ENCODE data around the gene TEX55.

- TF ChIP-seq CTCF (IDR thresholded peaks at IDR 0.05) (no peak), JUND (IDR thresholded peaks at IDR 0.05) (no peak), RFX5 (IDR thresholded peaks at IDR 0.05; ENCODE audit: low read length) (no peak), RXRA (IDR thresholded peaks at IDR 0.05; ENCODE audit: borderline replicate concordance, low read depth) (no peak), RCOR1 (IDR thresholded peaks at IDR 0.05; ENCODE audit: low read length) (no peak), MXI1 (IDR thresholded peaks at IDR 0.05; ENCODE audit: low read depth, low read length) (no peak), POLR2AphosphoS5 (IDR thresholded peaks at IDR 0.05; ENCODE audit: low read depth, low read length) (no peak)
Measured at GRCh38 chr3:119099785-119100184, 46.2 kb upstream of the TEX55 start.
